ENCODE measurements around the gene RPTOR.

Gene RPTOR

DNA sequence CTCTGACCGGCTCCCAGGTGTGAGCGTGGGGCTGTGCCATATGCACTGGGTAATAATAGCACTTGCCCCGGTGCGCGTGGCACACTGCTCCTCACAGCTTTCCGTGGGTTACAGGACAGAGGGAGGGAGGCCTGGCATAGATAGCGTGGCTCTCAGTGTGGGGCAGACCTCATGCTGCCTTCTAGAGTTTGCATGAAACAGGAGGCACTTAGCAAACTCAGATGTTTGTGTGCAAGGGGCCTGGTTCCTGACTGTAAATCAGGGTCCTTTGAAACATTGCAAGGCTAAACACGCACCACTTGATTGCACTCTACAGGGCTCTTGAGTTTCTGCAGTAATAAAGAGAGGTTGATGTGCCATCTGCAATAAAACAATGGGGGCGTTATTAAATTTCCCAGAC, 101.7 kb downstream of the RPTOR start:
- TF ChIP-seq POLR2A (IDR thresholded peaks at IDR 0.05; ENCODE audit: low read length) (no peak), GATA1 (IDR thresholded peaks at IDR 0.05; ENCODE audit: low read depth, low read length) (no peak)
- no peak for DNase-seq

DNA sequence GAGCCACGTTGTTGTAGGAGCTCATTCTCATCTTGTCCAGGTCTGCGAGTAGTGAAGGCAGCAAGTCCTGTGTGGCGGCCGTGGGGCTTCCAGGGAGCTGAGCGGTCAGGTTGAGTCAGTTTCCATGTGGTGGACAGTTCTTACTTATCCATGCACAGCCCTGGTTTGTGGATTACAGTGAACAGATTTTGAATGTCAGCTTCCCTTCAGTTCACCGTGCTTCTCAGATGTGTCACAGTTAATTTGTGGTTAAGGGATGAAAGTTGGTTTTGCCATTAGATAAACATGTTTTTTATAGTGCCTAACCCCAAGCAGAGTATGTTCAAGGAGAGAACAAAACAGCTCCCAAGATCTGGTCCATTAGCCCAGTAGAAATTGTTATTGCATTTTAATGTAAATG, 103.1 kb downstream of the RPTOR start:
- TF ChIP-seq GATA1 (IDR thresholded peaks at IDR 0.05; ENCODE audit: low read depth, low read length) (no peak), POLR2A (IDR thresholded peaks at IDR 0.05; ENCODE audit: low read length) (no peak)
- no peak for DNase-seq

GRCh38 chr17:80649200-80649644, 104.6 kb downstream of the RPTOR start:
- no peak for DNase-seq
- no peak for TF ChIP-seq GATA1 (IDR thresholded peaks at IDR 0.05; ENCODE audit: low read depth, low read length)
- TF ChIP-seq POLR2A (IDR thresholded peaks at IDR 0.05; ENCODE audit: low read length) = no peak

DNA sequence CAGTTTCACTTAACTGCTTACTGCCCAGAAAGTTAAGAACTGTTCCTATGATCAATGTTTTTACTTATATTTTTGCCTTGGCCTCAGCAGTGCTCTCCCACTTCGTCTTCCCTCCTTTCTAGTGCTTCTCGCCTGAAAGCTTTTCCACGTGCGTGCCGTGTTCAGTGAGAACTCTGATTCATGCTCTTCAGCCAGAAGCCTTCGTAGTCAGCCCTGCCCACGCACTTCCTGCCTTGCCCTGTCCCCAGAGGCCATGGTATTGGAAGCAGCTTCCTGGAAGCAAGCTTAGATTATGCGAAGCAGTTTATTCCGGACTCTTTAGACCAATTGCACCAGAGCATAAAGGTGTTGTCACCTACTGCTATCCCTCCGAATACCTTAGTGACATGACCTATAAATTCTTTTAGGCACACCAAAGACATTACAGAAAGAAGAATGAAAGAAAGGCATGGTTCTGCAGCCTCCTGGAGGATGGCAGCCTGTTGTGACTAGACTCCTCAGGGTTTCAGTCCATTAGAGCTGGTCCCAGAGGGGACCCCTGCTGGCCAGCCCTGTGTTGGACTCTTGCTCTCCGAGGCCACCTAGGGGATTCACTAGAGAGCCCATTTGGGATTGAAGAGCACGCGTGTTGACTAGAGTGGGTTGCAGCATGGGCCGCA, 105.2 kb downstream of the RPTOR start:
- TF ChIP-seq POLR2A (IDR thresholded peaks at IDR 0.05; ENCODE audit: low read length) = no peak
- no peak for TF ChIP-seq GATA1 (IDR thresholded peaks at IDR 0.05; ENCODE audit: low read depth, low read length)
- DNase-seq = peak; percentile 47 to 49

- DNase-seq = no peak
- TF ChIP-seq POLR2A (IDR thresholded peaks at IDR 0.05; ENCODE audit: low read length) (no peak), GATA1 (IDR thresholded peaks at IDR 0.05; ENCODE audit: low read depth, low read length) (no peak)
Measured at GRCh38 chr17:80650331-80650672, 105.7 kb downstream of the RPTOR start.

- TF ChIP-seq POLR2A (IDR thresholded peaks at IDR 0.05; ENCODE audit: low read length) (no peak), GATA1 (IDR thresholded peaks at IDR 0.05; ENCODE audit: low read depth, low read length) (no peak)
- no peak for DNase-seq
Measured at GRCh38 chr17:80650751-80651518, 106.3 kb downstream of the RPTOR start.

- no peak for DNase-seq
- TF ChIP-seq GATA1 (IDR thresholded peaks at IDR 0.05; ENCODE audit: low read depth, low read length) (no peak), POLR2A (IDR thresholded peaks at IDR 0.05; ENCODE audit: low read length) (no peak)
Measured at GRCh38 chr17:80652756-80653330, 108.2 kb downstream of the RPTOR start.

DNA sequence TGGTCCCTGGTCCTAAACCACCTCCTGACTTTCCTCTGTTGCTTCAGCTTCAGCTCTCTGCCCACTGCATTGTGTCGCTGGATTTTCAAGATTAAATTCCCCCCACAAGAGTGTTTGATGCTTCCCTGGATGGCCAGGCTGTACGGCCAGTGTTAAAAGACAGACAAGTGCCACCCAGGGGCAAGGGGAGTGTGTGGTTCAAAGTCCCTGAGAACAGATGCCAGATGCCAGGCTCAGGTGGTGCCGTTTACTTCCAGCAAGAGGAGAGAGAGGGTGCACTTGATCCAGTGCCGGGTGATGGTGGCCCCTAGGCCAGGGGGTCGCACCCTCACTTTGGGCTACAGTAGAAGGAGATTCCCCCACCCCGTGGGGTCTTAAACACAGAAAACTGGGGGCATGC, 109.2 kb downstream of the RPTOR start:
- no peak for DNase-seq
- TF ChIP-seq POLR2A (IDR thresholded peaks at IDR 0.05; ENCODE audit: low read length) (no peak), GATA1 (IDR thresholded peaks at IDR 0.05; ENCODE audit: low read depth, low read length) (no peak)

DNA sequence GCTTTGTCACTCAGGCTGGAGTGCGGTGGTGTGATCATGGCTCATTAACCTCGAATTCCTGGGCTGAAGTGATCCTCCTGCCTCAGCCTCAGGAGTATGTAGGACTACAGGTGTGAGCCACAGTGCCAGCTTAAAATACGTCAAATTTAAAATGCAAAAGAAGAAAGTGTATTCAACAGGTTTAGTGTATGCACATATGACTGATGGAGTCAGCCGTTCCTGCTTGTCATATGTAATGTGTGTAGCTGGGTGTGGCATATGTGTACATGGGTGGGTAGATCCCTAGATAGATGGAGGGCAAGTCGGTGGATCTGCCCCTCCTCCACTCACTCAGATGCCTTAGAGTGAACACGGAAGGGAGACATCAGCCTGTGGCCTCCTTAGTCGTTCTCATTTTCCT, 111.0 kb downstream of the RPTOR start:
- DNase-seq = no peak
- TF ChIP-seq GATA1 (IDR thresholded peaks at IDR 0.05; ENCODE audit: low read depth, low read length) = no peak
- no peak for TF ChIP-seq POLR2A (IDR thresholded peaks at IDR 0.05; ENCODE audit: low read length)

DNA sequence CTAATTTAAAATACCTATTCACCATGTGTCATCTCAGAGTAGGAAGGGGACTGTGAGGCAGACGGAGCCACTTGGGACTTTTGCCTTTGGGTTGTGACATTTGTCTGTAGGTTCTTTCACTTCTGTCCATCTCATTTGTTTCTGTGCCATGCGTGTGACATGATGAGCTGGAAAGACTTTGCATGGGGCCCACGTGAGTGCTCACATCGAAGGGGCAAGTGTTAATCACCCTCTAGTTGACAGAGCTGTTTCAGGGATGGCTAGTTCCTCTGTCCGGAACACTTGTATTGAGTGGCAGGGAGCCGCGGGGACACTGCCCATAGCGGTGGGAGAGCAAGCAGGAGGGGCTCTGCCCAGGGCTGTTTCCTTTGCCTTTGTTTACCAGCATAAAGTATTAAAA, 112.0 kb downstream of the RPTOR start:
- no peak for DNase-seq
- no peak for TF ChIP-seq GATA1 (IDR thresholded peaks at IDR 0.05; ENCODE audit: low read depth, low read length)
- TF ChIP-seq POLR2A (IDR thresholded peaks at IDR 0.05; ENCODE audit: low read length) = no peak

- TF ChIP-seq POLR2A (IDR thresholded peaks at IDR 0.05; ENCODE audit: low read length) = no peak
- no peak for TF ChIP-seq GATA1 (IDR thresholded peaks at IDR 0.05; ENCODE audit: low read depth, low read length)
- no peak for DNase-seq
Measured at GRCh38 chr17:80657561-80657960, 112.9 kb downstream of the RPTOR start.

GRCh38 chr17:80658821-80659220, 114.2 kb downstream of the RPTOR start:
- no peak for TF ChIP-seq POLR2A (IDR thresholded peaks at IDR 0.05; ENCODE audit: low read length)
- TF ChIP-seq GATA1 (IDR thresholded peaks at IDR 0.05; ENCODE audit: low read depth, low read length) = no peak
- no peak for DNase-seq

DNA sequence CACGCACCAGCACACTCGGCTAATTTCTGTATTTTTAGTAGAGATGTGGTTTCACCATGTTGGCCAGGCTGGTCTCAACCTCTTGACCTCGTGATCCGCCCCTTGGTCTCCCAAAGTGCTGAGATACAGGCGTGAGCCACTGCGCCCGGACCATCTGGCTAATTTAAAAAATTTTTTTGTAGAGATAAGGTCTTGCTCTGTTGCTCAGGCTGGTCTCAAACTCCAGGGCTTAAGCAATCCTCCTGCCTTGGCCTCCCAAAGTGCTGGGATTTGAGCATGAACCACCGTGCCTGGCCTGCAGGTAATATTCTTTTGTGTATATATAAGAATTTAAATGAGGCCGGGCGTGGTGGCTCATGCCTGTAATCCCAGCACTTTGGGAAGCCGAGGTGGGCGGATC, 115.0 kb downstream of the RPTOR start:
- no peak for TF ChIP-seq GATA1 (IDR thresholded peaks at IDR 0.05; ENCODE audit: low read depth, low read length)
- TF ChIP-seq POLR2A (IDR thresholded peaks at IDR 0.05; ENCODE audit: low read length) = no peak
- DNase-seq = no peak

DNA sequence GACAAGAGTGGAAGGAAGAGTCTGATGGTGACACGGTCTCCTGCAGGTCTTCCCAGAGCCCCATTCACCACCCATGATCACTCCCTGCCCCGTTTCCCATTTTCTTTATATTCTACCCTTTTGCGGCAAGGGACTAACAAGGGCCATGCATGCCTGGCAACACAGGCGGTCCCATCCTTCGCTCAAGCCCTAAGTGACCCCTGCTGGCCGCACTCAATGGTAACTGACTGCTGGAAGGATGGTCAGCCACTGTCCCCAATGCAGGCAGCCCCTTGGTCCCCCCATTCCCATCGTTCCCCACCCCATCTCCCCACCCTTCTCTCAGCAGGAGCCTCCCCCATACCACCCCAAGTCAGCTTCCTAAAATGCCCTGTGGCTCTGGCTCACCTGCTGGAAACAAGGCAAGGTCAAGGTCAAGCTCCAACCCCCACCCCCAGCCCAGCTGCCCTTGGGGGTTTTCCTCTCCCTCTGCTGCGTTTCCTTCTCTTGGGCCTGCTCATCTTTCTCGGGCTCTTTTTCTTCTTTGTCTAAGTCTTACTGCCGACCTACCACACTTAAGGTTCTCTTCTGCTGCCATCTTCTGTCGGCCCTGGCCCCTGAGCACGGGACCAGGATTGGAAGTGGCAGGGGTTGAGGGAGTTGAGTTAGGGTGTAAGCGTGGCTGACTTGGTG, 116.0 kb downstream of the RPTOR start:
- DNase-seq = peak in 1 of 2 experiments; percentile 34
- TF ChIP-seq POLR2A (IDR thresholded peaks at IDR 0.05; ENCODE audit: low read length) = no peak
- TF ChIP-seq GATA1 (IDR thresholded peaks at IDR 0.05; ENCODE audit: low read depth, low read length) = no peak

All from erythroblast (primary cell).